Measurements from ENCODE around the gene PLCG2. TPM values are rescaled to one million over a fixed set of nuclear protein-coding genes. Genes with fewer than 3 reads are reported as not detected.

The PLCG2 gene
- total and polyA plus RNA-seq, 2 of the 8 experiments (the other 6 are each of a cell fraction or from before 2014, with no cell fraction given): 6.1 to 6.9 TPM

- Histone ChIP-seq H4K20me1 (replicated peaks in 1 of 2; ENCODE audit: control insufficient read depth in 1 of 2, insufficient read depth in 2 of 2, low read length in 2 of 2) (no peaks in the 10 kb centered on the region), H4K5ac (ENCODE audit: insufficient read length, low read depth, low read length) (no peak overlapping the region), H3K18ac (ENCODE audit: extremely low read depth, low read length) (no peak overlapping the region), H2BK120ac (replicated peaks; ENCODE audit: low read depth, low read length) (no peak overlapping the region), H3K9ac (replicated peaks in 1 of 4; ENCODE audit: extremely low read depth in 1 of 4, low read depth in 3 of 4, low read length in 3 of 4) (no peak overlapping the region), H2AK5ac (ENCODE audit: low read depth, low read length) (no peak overlapping the region), H3K79me1 (ENCODE audit: low read depth, low read length) (no peaks in the 10 kb centered on the region), H4K8ac (ENCODE audit: extremely low read depth, insufficient read depth, low read length) (no peak overlapping the region), H3K4me1 (replicated peaks in 1 of 4; ENCODE audit: control insufficient read depth in 3 of 4, insufficient read depth in 4 of 4, low read length in 3 of 4) (no peaks in the 10 kb centered on the region), H3K4me2 (ENCODE audit: insufficient read depth in 1 of 2, low read depth in 2 of 2, low read length in 2 of 2) (no peak overlapping the region), H2BK12ac (ENCODE audit: low read depth, low read length) (no peak overlapping the region), H2BK15ac (ENCODE audit: low read length) (no peak overlapping the region), H2AFZ (ENCODE audit: low read length) (no peak overlapping the region), H3K36me3 (ENCODE audit: control insufficient read depth in 2 of 4, insufficient read depth in 4 of 4, low read length in 3 of 4) (no peaks in the 10 kb centered on the region), H3K23me2 (ENCODE audit: low read depth, low read length) (no peaks in the 10 kb centered on the region; the same call in 1 of the 2 replicates), H3K27me3 (replicated peaks in 1 of 4; ENCODE audit: control insufficient read depth in 3 of 4, extremely low read depth in 1 of 4, insufficient read depth in 3 of 4, low read length in 3 of 4) (no peaks in the 10 kb centered on the region), H3K4ac (replicated peaks; ENCODE audit: insufficient read length, low read depth, low read length) (no peak overlapping the region), H4K91ac (replicated peaks; ENCODE audit: insufficient read length, low read length) (no peak overlapping the region), H3K14ac (ENCODE audit: insufficient read length) (no peak overlapping the region), H2BK20ac (ENCODE audit: low read length) (no peak overlapping the region), H3K9me3 (ENCODE audit: insufficient read depth in 2 of 2, low read depth in 1 of 2, low read length in 1 of 2) (no peaks in the 10 kb centered on the region), H3K27ac (ENCODE audit: low read depth, low read length) (no peak overlapping the region), H3K79me2 (ENCODE audit: control insufficient read depth in 1 of 2, insufficient read depth in 2 of 2, low read length in 2 of 2) (no peaks in the 10 kb centered on the region), H2BK5ac (ENCODE audit: low read depth, low read length) (no peak overlapping the region), H3K56ac (replicated peaks; ENCODE audit: insufficient read length, low read depth, low read length) (no peak overlapping the region), H3K4me3 (ENCODE audit: extremely low read depth in 1 of 4, insufficient read depth in 2 of 4, low read depth in 3 of 4, low read length in 4 of 4) (no peak overlapping the region), H3K23ac (ENCODE audit: insufficient read length) (no peak overlapping the region)
- FAIRE-seq: no peak
- 46% methylated on average over 2 of the region's 2 CpGs; no CpG with 5 or more reads in 1 of the 2 experiments for WGBS, 2 experiments (ENCODE audit: extremely low coverage in 1 of 2, insufficient coverage in 1 of 2, insufficient read length in 1 of 2, insufficient replicate concordance in 2 of 2, low coverage in 1 of 2, low lambda C conversion rate in 2 of 2, missing lambda C conversion rate in 1 of 2)
- no peak for DNase-seq (ENCODE audit: low read depth in 1 of 2, low spot score in 2 of 2)
- ChIA-PET POLR2A (ENCODE audit: partially characterized antibody) (interaction anchor here (0.6 kb wide), 1 partner anchor 35 kb away, joined by 3 read pairs; no protein-coding TSS in a partner anchor), CTCF (ENCODE audit: partially characterized antibody) (no interaction called here)
- TF ChIP-seq CEBPB (IDR thresholded peaks at IDR 0.05; ENCODE audit: low read depth, low read length) (no peak), RNF2 (IDR thresholded peaks at IDR 0.05; ENCODE audit: borderline replicate concordance, low read depth, low read length, missing control alignments, poor library complexity, severe bottlenecking) (no peak)
These were observed 20.7 kb upstream of the PLCG2 start for GRCh38 chr16:81758376-81758775.
